ENCODE results near the gene ADGRE3. TPM values are rescaled to one million over a fixed set of nuclear protein-coding genes. Genes with fewer than 3 reads are reported as not detected.

The ADGRE3 gene
- total RNA-seq, 2 donors from 2014 or later = 0.23 TPM; not detected in 1

Other genes with a start within 250 kb of the ADGRE3 start
- 100 to 1,000 TPM; 135 to 173 TPM for gene PKN1, start 241.5 kb downstream of the ADGRE3 start, total RNA-seq
- 1 to 10 TPM in 1 of 2 donors, under 1 TPM in 1; 0.95 to 1.6 TPM for gene PTGER1, start 199.5 kb downstream of the ADGRE3 start, total RNA-seq
- gene GIPC1, start 178.7 kb downstream of the ADGRE3 start, total RNA-seq = 10 to 100 TPM; 43.5 to 46.1 TPM
- 10 to 100 TPM; 56.2 to 63.2 TPM for gene DNAJB1, start 156.4 kb downstream of the ADGRE3 start, total RNA-seq
- 10 to 100 TPM; 36.8 to 56.6 TPM for gene TECR, start 145.2 kb downstream of the ADGRE3 start, total RNA-seq
- gene NDUFB7, start 102.8 kb downstream of the ADGRE3 start, total RNA-seq = 100 to 1,000 TPM; 157 to 177 TPM
- under 1 TPM in 1 of 2 donors, not detected in 1; 0.42 TPM for gene CLEC17A, start 91.8 kb downstream of the ADGRE3 start, total RNA-seq
- 10 to 100 TPM; 17.5 to 20.3 TPM for gene ZNF333, start 15.2 kb upstream of the ADGRE3 start, total RNA-seq
- 1 to 10 TPM; 4.0 to 4.3 TPM for gene ADGRE2, start 103.7 kb upstream of the ADGRE3 start, total RNA-seq
- not detected for gene OR7A5, start 160.3 kb upstream of the ADGRE3 start, total RNA-seq
- not detected for gene OR7C1, start 160.3 kb upstream of the ADGRE3 start, total RNA-seq
- gene OR7A10, start 174.1 kb upstream of the ADGRE3 start, total RNA-seq = not detected
- gene OR7A17, start 211.3 kb upstream of the ADGRE3 start, total RNA-seq = not detected